Measurements from ENCODE around the gene PCDHA11. TPM values are rescaled to one million over a fixed set of nuclear protein-coding genes. Genes with fewer than 3 reads are reported as not detected.
"Not testable (repeated sequence)": the region's sequence is repeated elsewhere in the genome, so short reads cannot be mapped to it uniquely, and the experiment has no call there.

PCDHA11 gene
- total and polyA plus RNA-seq, 2 experiments from 2014 or later, result 11.6 to 26.5 TPM

- no peak for TF ChIP-seq ZNF462 (CRISPR knock-in tag; IDR thresholded peaks at IDR 0.05)
- TF ChIP-seq CTCF (conservative IDR thresholded peaks at IDR 0.05; ENCODE audit: low read depth in 2 of 2), result peak; percentile 64 to 72
These were observed 34.8 kb upstream of the PCDHA11 start, which contains the start of gene PCDHA7 (continued) for GRCh38 chr5:140833993-140834392.

- not testable (repeated sequence) for H4K20me1 ChIP-seq (replicated peaks; ENCODE audit: insufficient read depth); H3K9me2 ChIP-seq (ENCODE audit: insufficient read depth); H3K27me3 Mint-ChIP-seq (ENCODE audit: insufficient read depth, low read depth, poor library complexity); H3K9me3 Mint-ChIP-seq; H3K79me2 ChIP-seq (replicated peaks; ENCODE audit: insufficient read depth); H3F3A ChIP-seq (replicated peaks; ENCODE audit: low read depth); H3K4me1 Mint-ChIP-seq; H3K27me3 ChIP-seq (ENCODE audit: insufficient read depth); H3K4me1 ChIP-seq (ENCODE audit: insufficient read depth); H3K36me3 ChIP-seq (ENCODE audit: insufficient read depth)
- peak; percentile 44 to 45; a peak in 3 of 4 replicates for TF ChIP-seq CTCF (conservative IDR thresholded peaks at IDR 0.05; ENCODE audit: low read depth in 2 of 2)
- Mint-ChIP-seq H3K36me3 (ENCODE audit: low read depth) (peaks cover 28% of the 10 kb centered on the region; the same call in 2 of the 3 replicates), H3K27ac (peak overlapping the region; percentile 51; the same call in 1 of the 2 replicates), H3K4me3 (peak overlapping the region; percentile 74)
- H3K4me2 ChIP-seq, result peak overlapping the region; percentile 72
- ATAC-seq (peak; percentile 90), DNase-seq (ENCODE audit: low spot score) (peak; percentile 56)
- peak overlapping the region; percentile 62 for H3K4me3 ChIP-seq
- peak overlapping the region; percentile 2; the same call in 1 of the 2 replicates for H2AFZ ChIP-seq
- peak overlapping the region; percentile 3; the same call in 1 of the 2 replicates for H3K27ac ChIP-seq (ENCODE audit: low read depth)
These were observed 34.2 kb upstream of the PCDHA11 start for GRCh38 chr5:140834439-140835008.

Data from GM23338 (cell line).